K562 (cell line): ENCODE data around the gene PRR35. TPM values are rescaled to one million over a fixed set of nuclear protein-coding genes. Genes with fewer than 3 reads are reported as not detected.

ENCODE experiments used
- ATAC-seq: fragments of 200-7000 bp; cut with Tn5 transposase; 3 replicates; pipeline ENCODE4 v1.9.1; 2020; ENCODE audit warnings: moderate library complexity
- BruUV-seq: library from RNA; stranded (reverse); fragments of 400-500 nt; replicated peaks from 2 replicates; lab custom pipeline; 2021; lab: Mats Ljungman, UMichigan
- CTCF ChIA-PET: fragments of 300-600 bp; formaldehyde crosslinking; extraction: SDS; loops from one replicate; lab custom pipeline; 2021; ENCODE audit warnings: low intra/inter-chr PET ratio; lab: Yijun Ruan, JAX
- POLR2A ChIA-PET: fragments of 300-600, 350-650 bp; sonication (Branson Sonifier 250); formaldehyde crosslinking; extraction: SDS; loops from one replicate; lab custom pipeline; 2021; ENCODE audit warnings: antibody characterized with exemption, inconsistent platforms; lab: Yijun Ruan, JAX
- DNase-seq, 4 experiments: peaks; one replicate each; pipeline versions ENCODE4 v3.0.0 to v3.0.0-alpha.2; 2011 to 2018; ENCODE audit warnings: low spot score in 3 of 4, mixed read lengths in 3 of 4; ENCODE audit errors: extremely low read depth in 1 of 4
- FAIRE-seq: peaks from 2 replicates; lab custom pipeline; 2011; peaks lifted over from hg19 to GRCh38; lab: Jason Lieb, UNC
- H2AFZ ChIP-seq: 2 replicates; pipeline ENCODE4 v1.6.0; 2011; ENCODE audit warnings: low read depth, low read length, control low read depth, inconsistent platforms
- H3K27ac ChIP-seq: fragments of 200-600 bp; 3 replicates; pipeline ENCODE4 v1.8.0; 2011; ENCODE audit warnings: low read depth, mild to moderate bottlenecking, control low read depth, inconsistent platforms, low read length, moderate library complexity, mixed read lengths; ENCODE audit errors: extremely low read depth
- H3K27me3 ChIP-seq, 2 experiments: fragments of 300-600 bp in 1 of 2; 2 replicates in 1 of 2; 3 replicates in 1 of 2; pipeline versions ENCODE4 v1.6.0 to v1.8.0; 2011; ENCODE audit warnings: inconsistent platforms in 2 of 2, low read length in 2 of 2, mild to moderate bottlenecking in 1 of 2, mixed read lengths in 1 of 2, moderate library complexity in 1 of 2; ENCODE audit not compliant: control insufficient read depth in 2 of 2, insufficient read depth in 2 of 2
- H3K36me3 ChIP-seq: fragments of 300-600 bp; 3 replicates; pipeline ENCODE4 v1.8.0; 2011; ENCODE audit warnings: mild to moderate bottlenecking, low read length, inconsistent platforms; ENCODE audit not compliant: control insufficient read depth, insufficient read depth
- H3K4me1 ChIP-seq, 2 experiments: fragments of 200-600 bp in 1 of 2; replicated peaks in 1 of 2; 2 replicates in 1 of 2; 3 replicates in 1 of 2; pipeline versions ENCODE4 v1.5.1 to v1.8.0; 2011; ENCODE audit warnings: inconsistent platforms in 2 of 2, low read length in 2 of 2, mild to moderate bottlenecking in 1 of 2, mixed read lengths in 1 of 2, moderate library complexity in 1 of 2; ENCODE audit not compliant: control insufficient read depth in 2 of 2, insufficient read depth in 2 of 2
- H3K4me2 ChIP-seq: 2 replicates; pipeline ENCODE4 v1.6.1; 2011; ENCODE audit warnings: low read length, control low read depth, inconsistent platforms, mixed read lengths; ENCODE audit not compliant: insufficient read depth
- H3K4me3 ChIP-seq: fragments of 200-600 bp; sonication (generic), shearing (Covaris generic); 2 replicates; pipeline ENCODE4 v1.5.1; 2016; ENCODE audit warnings: control low read depth, inconsistent platforms
- H3K79me2 ChIP-seq: fragments of 200-600 bp; 3 replicates; pipeline ENCODE4 v1.8.0; 2011; ENCODE audit warnings: low read length, inconsistent platforms; ENCODE audit not compliant: control insufficient read depth, insufficient read depth
- H3K9ac ChIP-seq, 2 experiments: 2 replicates each; pipeline versions ENCODE4 v1.6.0 to v1.6.1; 2011; ENCODE audit warnings: low read depth in 2 of 2, low read length in 2 of 2, control low read depth in 1 of 2, inconsistent platforms in 1 of 2, mild to moderate bottlenecking in 1 of 2, mixed read lengths in 1 of 2; ENCODE audit not compliant: insufficient read depth in 1 of 2
- H3K9me1 ChIP-seq: one replicate; pipeline ENCODE4 v1.6.0; 2011; ENCODE audit warnings: inconsistent platforms, mild to moderate bottlenecking, low read length, moderate library complexity; ENCODE audit not compliant: control insufficient read depth, insufficient read depth
- H3K9me3 ChIP-seq: replicated peaks from 2 replicates; pipeline ENCODE4 v1.5.1; 2011; ENCODE audit warnings: low read depth, low read length, inconsistent platforms; ENCODE audit not compliant: control insufficient read depth, insufficient read depth
- H4K20me1 ChIP-seq: replicated peaks from 2 replicates; pipeline ENCODE4 v1.6.1; 2011; ENCODE audit warnings: low read length, inconsistent platforms, mixed read lengths; ENCODE audit not compliant: control insufficient read depth, insufficient read depth
- CBX5 ChIP-seq: IDR thresholded peaks from 2 replicates; pipeline ENCODE4 v1.6.1; 2014; ENCODE audit warnings: low read depth, borderline replicate concordance
- CBX8 ChIP-seq: fragments of 200-600 bp; sonication (generic); IDR thresholded peaks from 2 replicates; pipeline ENCODE4 v1.6.1; 2012; ENCODE audit warnings: borderline replicate concordance, mixed run types, low read depth, mild to moderate bottlenecking, moderate library complexity, mixed read lengths, low read length, control low read depth, inconsistent platforms; ENCODE audit not compliant: poor library complexity, severe bottlenecking; ENCODE audit errors: extremely low read depth
- FOS ChIP-seq: IDR thresholded peaks from 3 replicates; pipeline ENCODE4 v1.6.1; 2011; ENCODE audit not compliant: insufficient read length; ENCODE audit errors: extremely low read depth
- GABPA ChIP-seq: fragments of 200-800 bp; sonication (Bioruptor generic); conservative IDR thresholded peaks from 2 replicates; pipeline ENCODE4 v1.6.1; 2016; ENCODE audit warnings: low read depth, missing genetic modification characterization, missing compliant biosample characterization
- KDM1A ChIP-seq, 2 experiments: fragments of 450-650 bp; IDR thresholded peaks; 2 replicates each; pipeline ENCODE4 v1.6.1; 2016; ENCODE audit warnings: mild to moderate bottlenecking in 2 of 2
- MTF1 ChIP-seq: fragments of 250-450 bp; sonication (Bioruptor Pico); IDR thresholded peaks from 2 replicates; pipeline ENCODE4 v1.9.0; 2021; ENCODE audit warnings: moderate library complexity, mild to moderate bottlenecking, inconsistent platforms, borderline replicate concordance
- MYBL2 ChIP-seq, 2 experiments: fragments of 450-650 bp in 1 of 2; sonication (generic) in 1 of 2; formaldehyde crosslinking in 1 of 2; IDR thresholded peaks; 2 replicates each; pipeline versions ENCODE4 v1.6.1 to v1.8.1; 2017 to 2022; ENCODE audit warnings: borderline replicate concordance in 1 of 2, inconsistent platforms in 1 of 2, low read depth in 1 of 2, mild to moderate bottlenecking in 1 of 2, missing genetic modification reagents in 1 of 2, moderate library complexity in 1 of 2
- NEUROD1 ChIP-seq: fragments of 150-350 bp; IDR thresholded peaks from 2 replicates; pipeline ENCODE4 v1.6.1; 2014; ENCODE audit warnings: borderline replicate concordance, low read length, low read depth; ENCODE audit not compliant: partially characterized antibody
- TRIM24 ChIP-seq, 2 experiments: fragments of 450-650 bp; IDR thresholded peaks; 2 replicates each; pipeline ENCODE4 v1.6.1; 2016
- VEZF1 ChIP-seq: fragments of 200-800 bp; sonication (Bioruptor generic); IDR thresholded peaks from 2 replicates; pipeline ENCODE4 v1.6.1; 2017; ENCODE audit warnings: missing genetic modification characterization, missing compliant biosample characterization
- YY1 ChIP-seq, 3 experiments: IDR thresholded peaks; 2 replicates each; pipeline ENCODE4 v1.6.1; 2011; ENCODE audit warnings: low read length in 2 of 3, mild to moderate bottlenecking in 2 of 3, moderate library complexity in 2 of 3, borderline replicate concordance in 1 of 3, control low read depth in 1 of 3, low read depth in 1 of 3; ENCODE audit not compliant: insufficient read depth in 3 of 3, insufficient replicate concordance in 2 of 3, control insufficient read depth in 1 of 3, insufficient read length in 1 of 3; ENCODE audit errors: extremely low read depth in 1 of 3
- WGBS: fragments of 100-300 bp; shearing (Covaris generic); methylation state at CpG from one replicate; pipeline ENCODE4 v1.1.6; 2016; ENCODE audit warnings: low coverage, mixed read lengths; ENCODE audit not compliant: insufficient coverage; ENCODE audit errors: missing lambda C conversion rate; 5-methylcytosine and 5-hydroxymethylcytosine counted together
- in situ Hi-C: fragments of 300-500 bp; cut with MboI; formaldehyde crosslinking; loops from 4 replicates; pipeline ENCODE4 v1.15.0; 2018; ENCODE audit warnings: inconsistent platforms, mixed read lengths
- intact Hi-C: fragments of 100-400 bp; cut with micrococcal nuclease; formaldehyde crosslinking; loops from 2 replicates; pipeline ENCODE4 v1.14.2; 2022
- polyA plus RNA-seq, 8 experiments: library from polyadenylated mRNA; depleted of rRNA in 4 of 8; stranded (reverse) in 5 of 8; unstranded in 3 of 8; fragments of >200 nt; fragmentation: Nextera tagmentation in 2 of 8; fragmentation: Illumina TruSeq in 1 of 8; extraction: Ambion mirVana in 2 of 8; extraction: Trizol in 1 of 8; gene quantifications; 2 replicates each; pipeline versions ENCODE4 v1.2.1 to v1.2.3, GENCODE V29; 2011 to 2014; ENCODE audit warnings: inconsistent platforms in 1 of 8, missing spikeins in 1 of 8
- total RNA-seq, 7 experiments: library from RNA; depleted of rRNA in 6 of 7; stranded (reverse); fragments of >200 nt in 6 of 7; fragmentation: Illumina TruSeq in 2 of 7; extraction: Trizol in 2 of 7; gene quantifications; 2 replicates each; pipeline versions ENCODE4 v1.2.1 to v1.2.3, GENCODE V29; 2011 to 2021; ENCODE audit warnings: low replicate concordance in 1 of 7

PRR35 gene
- total and polyA plus RNA-seq, 9 of the 15 experiments (the other 6 are each of a cell fraction or from before 2014, with no cell fraction given) = 0.17 to 0.45 (median 0.21) TPM; not detected in 5

- Histone ChIP-seq H3K4me2 (no peak overlapping the region), H3K79me2 (no peaks in the 10 kb centered on the region), H3K27me3 (peaks cover 3 to 8% of the 10 kb centered on the region in 2 experiments; a peak in 4 of 5 replicates), H3K9ac (no peak overlapping the region), H3K4me1 (peaks cover 0 to 71% of the 10 kb centered on the region in 2 experiments; a peak in 2 of 5 replicates), H3K4me3 (no peak overlapping the region), H3K9me3 (no peaks in the 10 kb centered on the region), H3K9me1 (no peaks in the 10 kb centered on the region), H4K20me1 (no peaks in the 10 kb centered on the region), H3K36me3 (peaks cover 23% of the 10 kb centered on the region; the same call in 1 of the 3 replicates), H3K27ac (no peak overlapping the region), H2AFZ (no peak overlapping the region)
- ChIA-PET POLR2A (interaction anchor here (1.0 kb wide), 1 partner anchor 11 kb away, joined by 3 read pairs; the partner anchor contains the start of gene NHLRC4), CTCF (no interaction called here)
- TF ChIP-seq TRIM24 (IDR thresholded peaks at IDR 0.05) = no peak
- no peak for TF ChIP-seq KDM1A (IDR thresholded peaks at IDR 0.05)
- no peak for TF ChIP-seq NEUROD1
- no peak for TF ChIP-seq GABPA (tag)
- no peak for TF ChIP-seq CBX5
- TF ChIP-seq MYBL2 (IDR thresholded peaks at IDR 0.05; ENCODE audit: low read depth) = no peak
- no peak for TF ChIP-seq MYBL2 (CRISPR knock-in tag; IDR thresholded peaks at IDR 0.05; ENCODE audit: borderline replicate concordance)
- no peak for TF ChIP-seq MTF1 (CRISPR knock-in tag)
- TF ChIP-seq CBX8 = no peak
- no peak for TF ChIP-seq VEZF1 (CRISPR knock-in tag)
- TF ChIP-seq YY1 (IDR thresholded peaks at IDR 0.05; ENCODE audit: borderline replicate concordance in 1 of 3, control insufficient read depth in 1 of 3, extremely low read depth in 1 of 3, insufficient read depth in 3 of 3, insufficient read length in 1 of 3, insufficient replicate concordance in 2 of 3, low read depth in 1 of 3, low read length in 2 of 3) = no peak
- TF ChIP-seq FOS = no peak
- FAIRE-seq (no peak), ATAC-seq (peak; percentile 8; the same call in 1 of the 3 replicates), DNase-seq (no peak)
- BruUV-seq = no TSS peak
- WGBS = 62% methylated on average over 24 of the region's 32 CpGs
- in situ Hi-C loops (no loop called here), intact Hi-C loops (no loop called here)
These were observed 3.6 kb upstream of the PRR35 start for GRCh38 chr16:556474-557173.
